Bronchial epithelial cell (primary cell): ENCODE data around the gene FRS3. TPM values are rescaled to one million over a fixed set of nuclear protein-coding genes. Genes with fewer than 3 reads are reported as not detected.

Source experiments
- DNase-seq: peaks from one replicate; pipeline ENCODE4 v3.0.0-alpha.2; 2010; ENCODE audit warnings: low read depth
- FAIRE-seq: peaks from 2 replicates; lab custom pipeline; 2011; peaks lifted over from hg19 to GRCh38; lab: Jason Lieb, UNC
- H3K27me3 ChIP-seq: 2 replicates; pipeline ENCODE4 v1.5.1; 2011; ENCODE audit warnings: low read length; ENCODE audit not compliant: control insufficient read depth, insufficient read depth
- H3K36me3 ChIP-seq: 2 replicates; pipeline ENCODE4 v1.5.1; 2011; ENCODE audit warnings: low read length; ENCODE audit not compliant: control insufficient read depth, insufficient read depth
- H3K4me3 ChIP-seq: 2 replicates; pipeline ENCODE4 v1.5.1; 2011; ENCODE audit warnings: mild to moderate bottlenecking, low read depth, low read length, control low read depth
- total RNA-seq: library from RNA; depleted of rRNA; stranded (reverse); fragments of >200 nt; gene quantifications from 2 replicates; pipeline ENCODE4 v1.2.1, GENCODE V29; 2014
- TF ChIP-seq, protein P1 (sequence below): IDR thresholded peaks from 2 replicates; pipeline ENCODE4 v1.5.1; 2011; ENCODE audit warnings: mild to moderate bottlenecking, moderate library complexity, low read length, control low read depth, inconsistent platforms; ENCODE audit not compliant: insufficient read depth, severe bottlenecking

FRS3 gene
- total RNA-seq, 1 donor from 2014 or later: 0.79 TPM

DNA sequence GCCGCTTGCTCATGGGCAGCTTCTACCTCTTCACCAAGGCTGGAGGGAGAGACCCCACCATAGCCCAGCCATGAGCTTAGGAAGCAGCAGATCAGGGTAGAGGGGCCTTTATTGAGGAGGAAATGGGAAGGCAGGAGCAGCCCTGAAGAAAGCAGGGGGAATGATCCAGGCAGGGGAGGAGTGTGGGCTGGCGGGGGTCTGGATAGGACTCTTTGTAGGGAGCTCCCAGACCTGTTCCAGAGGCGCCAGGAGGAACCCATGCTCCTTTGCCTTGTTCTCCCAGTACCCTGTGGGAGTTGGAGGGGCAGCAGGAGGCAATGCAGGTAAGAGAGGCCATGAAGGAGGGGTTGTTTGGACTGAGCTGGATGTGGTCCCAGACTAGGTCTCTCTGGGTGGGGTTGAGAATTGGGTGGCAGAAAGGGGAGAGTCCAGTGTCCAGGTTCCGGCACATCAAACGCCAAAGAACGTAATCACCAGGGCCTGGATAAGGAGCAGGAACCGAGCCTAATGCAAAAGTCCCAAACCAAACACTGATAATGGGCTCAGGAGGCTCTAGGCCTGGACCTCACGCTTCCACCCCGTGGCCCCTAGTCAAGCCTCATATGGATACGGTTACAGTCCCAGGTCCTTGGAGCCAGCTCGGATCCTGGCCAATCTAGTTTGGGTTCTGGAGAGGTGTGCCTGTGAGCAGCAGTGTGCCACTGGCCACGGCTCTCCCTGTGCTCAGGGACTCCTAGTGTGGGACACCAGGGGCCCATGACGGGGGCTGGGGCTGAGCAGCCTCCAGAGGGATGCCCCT, 20.4 kb downstream of the FRS3 start:
- FAIRE-seq: no peak
- H3K27me3 ChIP-seq: no peaks in the 10 kb centered on the region

DNA sequence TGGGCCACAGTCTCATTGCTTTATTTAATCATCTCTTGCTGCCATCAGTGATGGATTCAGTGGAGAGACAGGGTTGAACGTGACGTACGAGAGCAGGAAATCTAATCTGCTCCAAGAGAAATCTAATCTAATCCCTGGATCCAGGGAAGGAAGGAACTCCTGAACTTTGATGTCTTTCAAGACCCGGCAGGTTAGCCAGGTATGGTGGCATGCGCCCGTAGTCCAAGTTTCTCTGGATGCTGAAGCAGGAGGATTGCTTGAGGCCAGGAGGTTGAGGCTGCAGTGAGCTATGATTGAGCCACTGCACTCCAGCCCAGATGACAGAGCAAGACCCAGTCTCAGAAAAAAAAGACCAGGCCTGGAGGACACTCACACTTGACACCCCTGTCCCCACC, 21.1 kb downstream of the FRS3 start:
- no peaks in the 10 kb centered on the region for H3K27me3 ChIP-seq
- DNase-seq (no peak), FAIRE-seq (no peak)
- TF ChIP-seq, protein P1, sequence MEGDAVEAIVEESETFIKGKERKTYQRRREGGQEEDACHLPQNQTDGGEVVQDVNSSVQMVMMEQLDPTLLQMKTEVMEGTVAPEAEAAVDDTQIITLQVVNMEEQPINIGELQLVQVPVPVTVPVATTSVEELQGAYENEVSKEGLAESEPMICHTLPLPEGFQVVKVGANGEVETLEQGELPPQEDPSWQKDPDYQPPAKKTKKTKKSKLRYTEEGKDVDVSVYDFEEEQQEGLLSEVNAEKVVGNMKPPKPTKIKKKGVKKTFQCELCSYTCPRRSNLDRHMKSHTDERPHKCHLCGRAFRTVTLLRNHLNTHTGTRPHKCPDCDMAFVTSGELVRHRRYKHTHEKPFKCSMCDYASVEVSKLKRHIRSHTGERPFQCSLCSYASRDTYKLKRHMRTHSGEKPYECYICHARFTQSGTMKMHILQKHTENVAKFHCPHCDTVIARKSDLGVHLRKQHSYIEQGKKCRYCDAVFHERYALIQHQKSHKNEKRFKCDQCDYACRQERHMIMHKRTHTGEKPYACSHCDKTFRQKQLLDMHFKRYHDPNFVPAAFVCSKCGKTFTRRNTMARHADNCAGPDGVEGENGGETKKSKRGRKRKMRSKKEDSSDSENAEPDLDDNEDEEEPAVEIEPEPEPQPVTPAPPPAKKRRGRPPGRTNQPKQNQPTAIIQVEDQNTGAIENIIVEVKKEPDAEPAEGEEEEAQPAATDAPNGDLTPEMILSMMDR: no peak
- no peak overlapping the region for H3K4me3 ChIP-seq
- H3K36me3 ChIP-seq: no peaks in the 10 kb centered on the region

More for the DNA sequence above, 20.4 kb downstream of the FRS3 start:
- DNase-seq: no peak
- no peak overlapping the region for H3K4me3 ChIP-seq
- TF ChIP-seq, protein P1: no peak
- no peaks in the 10 kb centered on the region for H3K36me3 ChIP-seq

DNA sequence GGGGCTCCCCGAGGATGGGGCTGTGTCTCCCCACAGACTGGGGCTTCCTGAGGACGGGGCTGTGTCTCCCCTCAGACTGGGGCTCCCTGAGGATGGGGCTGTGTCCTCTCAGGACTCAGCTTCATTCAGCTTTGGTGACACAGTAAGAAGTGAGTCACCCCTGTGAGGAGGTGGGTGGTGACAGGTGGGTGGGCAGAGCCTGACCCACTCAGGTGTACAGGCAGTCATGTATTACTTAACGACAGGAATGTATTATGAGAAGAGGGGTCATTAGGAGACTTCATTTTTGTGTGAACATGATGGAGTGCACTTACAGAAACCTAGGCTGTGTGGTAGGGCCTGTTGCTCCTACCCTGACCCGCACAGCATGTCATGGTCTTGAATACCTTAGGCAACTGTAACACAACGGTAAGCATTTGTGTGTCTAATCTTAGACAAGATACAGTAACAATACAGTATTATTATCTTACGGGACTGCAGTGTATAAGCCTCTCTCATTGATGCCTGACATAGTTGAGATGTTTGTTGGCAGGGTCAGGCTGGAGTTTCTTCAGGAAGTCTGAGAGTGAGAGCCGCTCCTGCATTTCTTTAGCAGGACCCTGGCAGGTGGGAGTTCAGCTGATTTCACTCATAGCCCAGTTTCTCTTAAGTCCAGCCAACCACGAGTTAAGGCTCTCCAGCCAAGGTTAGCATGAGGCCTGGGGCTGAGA, 21.6 kb downstream of the FRS3 start:
- Histone ChIP-seq H3K27me3 (no peaks in the 10 kb centered on the region), H3K36me3 (no peaks in the 10 kb centered on the region), H3K4me3 (no peak overlapping the region)
- DNase-seq (no peak), FAIRE-seq (no peak)
- TF ChIP-seq, protein P1: no peak

DNA sequence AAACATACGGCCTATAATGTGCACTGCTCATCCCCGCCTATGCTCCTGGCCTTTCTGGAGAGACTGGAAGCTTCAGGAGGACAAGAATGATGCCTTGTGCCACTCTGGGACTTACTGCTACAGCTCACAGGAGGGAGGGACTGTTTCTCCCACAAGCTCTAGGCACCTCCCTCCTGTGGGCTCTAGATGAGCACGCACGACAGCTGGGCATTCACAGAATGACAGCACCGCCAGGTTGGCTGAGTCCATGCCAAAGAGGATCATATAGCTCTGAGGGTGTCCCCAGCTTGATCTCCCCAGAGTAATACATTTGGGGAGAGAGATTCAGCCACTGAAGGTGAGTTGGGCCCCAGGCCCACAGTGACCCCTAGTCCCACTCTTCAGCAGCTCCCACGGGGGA, 22.4 kb downstream of the FRS3 start:
- DNase-seq (no peak), FAIRE-seq (no peak)
- TF ChIP-seq, protein P1: no peak
- Histone ChIP-seq H3K27me3 (no peaks in the 10 kb centered on the region), H3K4me3 (no peak overlapping the region), H3K36me3 (no peaks in the 10 kb centered on the region)

DNA sequence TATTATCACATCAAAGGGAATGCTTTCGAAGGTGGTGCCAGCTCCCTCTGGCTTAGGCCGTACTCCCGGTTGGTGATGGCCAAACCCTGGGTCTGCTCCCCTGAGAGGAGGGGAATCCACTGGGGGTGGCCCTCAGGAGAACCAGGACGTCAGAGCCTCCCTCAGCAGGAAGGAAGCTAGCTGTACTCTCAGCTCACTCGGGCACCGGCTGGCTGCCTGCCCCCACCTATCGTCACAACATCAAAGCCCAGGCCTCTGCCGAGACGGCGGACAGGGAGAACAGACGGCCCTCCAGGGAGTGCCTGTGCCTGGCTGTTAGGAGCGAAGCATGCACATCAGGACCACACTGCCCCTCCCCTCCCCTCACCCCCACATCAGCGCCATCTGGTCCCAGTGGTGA, 23.3 kb downstream of the FRS3 start:
- TF ChIP-seq, protein P1: no peak
- no peaks in the 10 kb centered on the region for H3K36me3 ChIP-seq
- H3K4me3 ChIP-seq: no peak overlapping the region
- no peaks in the 10 kb centered on the region for H3K27me3 ChIP-seq
- FAIRE-seq (no peak), DNase-seq (no peak)
